PFSK-1 (cell line): ENCODE measurements around the gene IL1RAPL2.

Source experiments
- FOXP2 ChIP-seq: optimal IDR thresholded peaks from 2 replicates; pipeline ENCODE3; 2011; ENCODE audit warnings: borderline replicate concordance, control low read depth, inconsistent platforms; ENCODE audit not compliant: insufficient read depth; ENCODE audit errors: extremely low read length, extremely low read depth
- POLR2AphosphoS5 ChIP-seq: IDR thresholded peaks from 2 replicates; pipeline ENCODE4 v1.6.1; 2012; ENCODE audit warnings: low read depth, mild to moderate bottlenecking, control low read depth, low read length, moderate library complexity
- REST ChIP-seq, 2 experiments: IDR thresholded peaks; 2 replicates each; pipeline versions ENCODE4 v1.6.1 to v1.8.0; 2011 to 2012; ENCODE audit warnings: low read depth in 2 of 2, low read length in 2 of 2, control low read depth in 1 of 2, inconsistent platforms in 1 of 2, mild to moderate bottlenecking in 1 of 2, moderate library complexity in 1 of 2; ENCODE audit not compliant: insufficient read depth in 1 of 2
- SIN3A ChIP-seq: IDR thresholded peaks from 2 replicates; pipeline ENCODE4 v1.6.1; 2012; ENCODE audit warnings: mild to moderate bottlenecking, low read length, moderate library complexity, borderline replicate concordance; ENCODE audit not compliant: insufficient read depth
- TAF1 ChIP-seq: IDR thresholded peaks from 2 replicates; pipeline ENCODE4 v1.6.1; 2012; ENCODE audit warnings: low read length, control low read depth, borderline replicate concordance; ENCODE audit not compliant: insufficient read depth

- TF ChIP-seq POLR2AphosphoS5 (no peak), TAF1 (no peak), REST (IDR thresholded peaks at IDR 0.05; ENCODE audit: insufficient read depth in 1 of 2, low read depth in 2 of 2, low read length in 2 of 2) (no peak), FOXP2 (no peak), SIN3A (no peak)
Measured at GRCh38 chrX:104707572-104707971, 141.6 kb downstream of the IL1RAPL2 start.
